Endothelial cell of umbilical vein (primary cell): ENCODE results near the gene C22orf23. TPM values are rescaled to one million over a fixed set of nuclear protein-coding genes. Genes with fewer than 3 reads are reported as not detected.
A peak's percentile ranks its signal among the peaks of the same experiment; 100 is the strongest.
"Not testable (repeated sequence)": the region's sequence is repeated elsewhere in the genome, so short reads cannot be mapped to it uniquely, and the experiment has no call there.

Experiments
- BruUV-seq: library from RNA; stranded (reverse); fragments of 400-500 nt; replicated peaks from 2 replicates; lab custom pipeline; 2021; lab: Mats Ljungman, UMichigan
- CTCF ChIA-PET: fragments of 300-600, 350-600 bp; sonication (Branson Sonifier 250); formaldehyde crosslinking; loops from one replicate; lab custom pipeline; 2021; ENCODE audit warnings: antibody characterized with exemption, inconsistent platforms; lab: Charles Lee
- POLR2A ChIA-PET: fragments of 300-600, 350-600 bp; sonication (Branson Sonifier 250); formaldehyde crosslinking; loops from one replicate; lab custom pipeline; 2021; ENCODE audit warnings: antibody characterized with exemption, inconsistent platforms; lab: Charles Lee
- DNase-seq: peaks from one replicate; pipeline ENCODE4 v3.0.0-alpha.2; 2011; ENCODE audit warnings: low read depth, low spot score
- FAIRE-seq: peaks from 2 replicates; lab custom pipeline; 2011; peaks lifted over from hg19 to GRCh38; lab: Jason Lieb, UNC
- H2AFZ ChIP-seq: 2 replicates; pipeline ENCODE4 v1.6.0; 2012; ENCODE audit warnings: low read depth, low read length, control low read depth, inconsistent platforms
- H3K27ac ChIP-seq: 2 replicates; pipeline ENCODE4 v1.5.1; 2011; ENCODE audit warnings: low read depth, mild to moderate bottlenecking, control low read depth, low read length, moderate library complexity; ENCODE audit not compliant: insufficient read depth
- H3K27me3 ChIP-seq, 2 experiments: 2 replicates each; pipeline versions ENCODE4 v1.6.0 to v1.6.1; 2011; ENCODE audit warnings: low read length in 2 of 2, mixed read lengths in 1 of 2; ENCODE audit not compliant: control insufficient read depth in 2 of 2, insufficient read depth in 2 of 2
- H3K36me3 ChIP-seq, 2 experiments: 2 replicates in 1 of 2; 3 replicates in 1 of 2; pipeline ENCODE4 v1.5.1; 2011; ENCODE audit warnings: low read length in 2 of 2, mild to moderate bottlenecking in 1 of 2, moderate library complexity in 1 of 2; ENCODE audit not compliant: control insufficient read depth in 2 of 2, insufficient read depth in 2 of 2; ENCODE audit errors: extremely low read depth in 1 of 2
- H3K4me1 ChIP-seq: 3 replicates; pipeline ENCODE4 v1.5.1; 2011; ENCODE audit warnings: mild to moderate bottlenecking, low read length; ENCODE audit not compliant: control insufficient read depth, insufficient read depth; ENCODE audit errors: extremely low read depth
- H3K4me2 ChIP-seq: 2 replicates; pipeline ENCODE4 v1.6.1; 2011; ENCODE audit warnings: low read length, control low read depth, mixed read lengths; ENCODE audit not compliant: insufficient read depth
- H3K4me3 ChIP-seq, 3 experiments: fragments of 200-600 bp in 1 of 3; sonication (generic), shearing (Covaris generic) in 1 of 3; replicated peaks in 1 of 3; 2 replicates each; pipeline ENCODE4 v1.5.1; 2011 to 2016; ENCODE audit warnings: control low read depth in 3 of 3, low read length in 3 of 3, mild to moderate bottlenecking in 2 of 3, inconsistent platforms in 1 of 3, low read depth in 1 of 3, moderate library complexity in 1 of 3; ENCODE audit not compliant: insufficient read depth in 1 of 3
- H3K79me2 ChIP-seq: 2 replicates; pipeline ENCODE4 v1.6.0; 2012; ENCODE audit warnings: low read length, inconsistent platforms; ENCODE audit not compliant: control insufficient read depth, insufficient read depth
- H3K9ac ChIP-seq: replicated peaks from 2 replicates; pipeline ENCODE3; 2011; ENCODE audit warnings: low read length, control low read depth; ENCODE audit not compliant: insufficient read depth; ENCODE audit errors: extremely low read depth
- H3K9me1 ChIP-seq: replicated peaks from 3 replicates; pipeline ENCODE4 v1.6.0; 2011; ENCODE audit warnings: mild to moderate bottlenecking, low read length; ENCODE audit not compliant: control insufficient read depth, insufficient read depth; ENCODE audit errors: extremely low read depth
- H3K9me3 ChIP-seq: replicated peaks from 2 replicates; pipeline ENCODE4 v1.5.1; 2012; ENCODE audit warnings: low read length, inconsistent platforms; ENCODE audit not compliant: control insufficient read depth, insufficient read depth
- H4K20me1 ChIP-seq: replicated peaks from 2 replicates; pipeline ENCODE3; 2011; ENCODE audit warnings: mild to moderate bottlenecking, low read length; ENCODE audit not compliant: control insufficient read depth, insufficient read depth; ENCODE audit errors: extremely low read depth
- MAX ChIP-seq: IDR thresholded peaks from 2 replicates; pipeline ENCODE4 v1.6.1; 2011; ENCODE audit not compliant: insufficient read depth, insufficient read length
- POLR2A ChIP-seq: IDR thresholded peaks from 2 replicates; pipeline ENCODE4 v1.6.1; 2012; ENCODE audit warnings: low read depth, mild to moderate bottlenecking, control low read depth, low read length
- POLR2AphosphoS5 ChIP-seq: IDR thresholded peaks from 2 replicates; pipeline ENCODE4 v1.6.1; 2012; ENCODE audit warnings: low read depth, mild to moderate bottlenecking, control low read depth, low read length, moderate library complexity; ENCODE audit not compliant: insufficient read depth
- dilution Hi-C: fragments of 300-500 bp; cut with MboI; formaldehyde crosslinking; loops from one replicate; pipeline ENCODE4 v1.15.0; 2019; ENCODE audit warnings: low sequenced_read_pairs; ENCODE audit not compliant: extremely low pct_ligation_motif_present
- intact Hi-C: fragments of 100-400 bp; cut with micrococcal nuclease; formaldehyde crosslinking; loops from one replicate; pipeline ENCODE4 v1.10.0; 2022
- polyA plus RNA-seq, 4 experiments: library from polyadenylated mRNA; depleted of rRNA in 3 of 4; stranded (reverse) in 3 of 4; unstranded in 1 of 4; fragments of >200 nt; gene quantifications; 2 replicates each; pipeline versions ENCODE4 v1.2.1 to v1.2.3, GENCODE V29; 2011 to 2012; ENCODE audit warnings: missing spikeins in 1 of 4
- total RNA-seq: library from RNA; stranded (reverse); gene quantifications from 2 replicates; pipeline ENCODE4 v1.2.3, GENCODE V29; 2021

The C22orf23 gene
- total and polyA plus RNA-seq, 2 donors (not counting 3 experiments of a cell fraction or from before 2014, with no cell fraction given): 0.23 to 0.44 TPM

DNA sequence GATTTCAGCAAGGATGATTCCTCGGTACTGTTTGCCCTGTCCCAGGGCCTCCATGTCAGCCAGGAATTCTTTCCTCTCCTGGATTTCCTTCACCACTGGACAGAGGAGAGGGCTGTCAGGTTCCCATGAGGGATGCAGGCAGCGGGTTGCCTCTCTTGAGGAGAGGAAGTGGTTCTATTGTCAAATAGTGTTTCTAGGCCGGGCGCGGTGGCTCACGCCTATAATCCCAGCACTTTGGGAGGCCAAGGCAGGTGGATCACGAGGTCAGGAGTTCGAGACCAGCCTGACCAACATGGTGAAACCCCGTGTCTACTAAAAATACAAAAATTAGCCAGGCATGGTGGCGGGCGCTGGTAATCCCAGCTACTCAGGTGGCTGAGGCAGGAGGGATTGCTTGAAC is 9.0 kb downstream of the C22orf23 start:
- CTCF ChIA-PET, H3K9me3 ChIP-seq, dilution Hi-C loops, H3K4me3 ChIP-seq, H3K4me2 ChIP-seq, intact Hi-C loops, FAIRE-seq, H3K79me2 ChIP-seq, H4K20me1 ChIP-seq, H3K4me1 ChIP-seq, POLR2A ChIA-PET, H2AFZ ChIP-seq, H3K9ac ChIP-seq, DNase-seq, H3K9me1 ChIP-seq, H3K27me3 ChIP-seq, H3K27ac ChIP-seq: not testable (repeated sequence)
- peaks cover 9 to 20% of the 10 kb centered on the region in 2 experiments for H3K36me3 ChIP-seq
- TSS peak; percentile 0 for BruUV-seq

- BruUV-seq: no TSS peak
- Histone ChIP-seq H3K79me2 (no peaks in the 10 kb centered on the region), H2AFZ (no peak overlapping the region), H4K20me1 (no peaks in the 10 kb centered on the region), H3K4me3 (no peak overlapping the region), H3K9me1 (no peaks in the 10 kb centered on the region), H3K27me3 (no peaks in the 10 kb centered on the region), H3K9ac (no peak overlapping the region), H3K9me3 (no peaks in the 10 kb centered on the region), H3K4me1 (peaks cover 5% of the 10 kb centered on the region), H3K27ac (no peak overlapping the region), H3K4me2 (no peak overlapping the region), H3K36me3 (peaks cover 9 to 23% of the 10 kb centered on the region in 2 experiments)
- POLR2A ChIA-PET: no interaction called here
- CTCF ChIA-PET: interaction anchor here (1.0 kb wide), 1 partner anchor 13 kb away, joined by 4 read pairs; no protein-coding TSS in a partner anchor
- no peak for TF ChIP-seq POLR2A
- TF ChIP-seq POLR2AphosphoS5: peak; percentile 16
- no peak for TF ChIP-seq MAX
- FAIRE-seq (no peak), DNase-seq (no peak)
- dilution Hi-C loops: no loop called here
- intact Hi-C loops: no loop called here
Measured at GRCh38 chr22:37943825-37944198, 9.6 kb downstream of the C22orf23 start.
